Amniotic stem cell (primary cell): ENCODE data around the gene P2RX4.
"Not testable (repeated sequence)": the region's sequence is repeated elsewhere in the genome, so short reads cannot be mapped to it uniquely, and the experiment has no call there.

Experiments
- DNase-seq: peaks from one replicate; lab custom pipeline; 2025; lab: John Stamatoyannopoulos, UW

P2RX4 gene

GRCh38 chr12:121223292-121224285 is 13.7 kb downstream of the P2RX4 start:
- DNase-seq, result no peak

- no peak for DNase-seq
Observed at GRCh38 chr12:121224591-121224990, 14.7 kb downstream of the P2RX4 start.

- no peak for DNase-seq
Observed at GRCh38 chr12:121226399-121226798, 16.5 kb downstream of the P2RX4 start.

- not testable (repeated sequence) for DNase-seq
Observed at GRCh38 chr12:121226871-121227270, 16.9 kb downstream of the P2RX4 start.

- no peak for DNase-seq
Observed at GRCh38 chr12:121227294-121227693, 17.4 kb downstream of the P2RX4 start.

GRCh38 chr12:121228919-121229665 is 19.2 kb downstream of the P2RX4 start:
- DNase-seq, result no peak

- peak; percentile 57 for DNase-seq
Observed at GRCh38 chr12:121229826-121230537, 20.1 kb downstream of the P2RX4 start.

GRCh38 chr12:121230538-121230907 is 20.6 kb downstream of the P2RX4 start:
- DNase-seq, result no peak

GRCh38 chr12:121232163-121232562 is 22.2 kb downstream of the P2RX4 start:
- no peak for DNase-seq

- DNase-seq, result no peak
Observed at GRCh38 chr12:121232977-121233627, 23.2 kb downstream of the P2RX4 start.

- no peak for DNase-seq
Observed at GRCh38 chr12:121233628-121234020, 23.7 kb downstream of the P2RX4 start.

- DNase-seq, result no peak
Observed at GRCh38 chr12:121236776-121237175, 26.8 kb downstream of the P2RX4 start.

GRCh38 chr12:121237415-121237814 is 27.5 kb downstream of the P2RX4 start:
- no peak for DNase-seq

GRCh38 chr12:121238086-121238485 is 28.2 kb downstream of the P2RX4 start:
- DNase-seq, result no peak

- DNase-seq, result no peak
Observed at GRCh38 chr12:121238604-121239350, 28.8 kb downstream of the P2RX4 start.

- no peak for DNase-seq
Observed at GRCh38 chr12:121239351-121240061, 29.6 kb downstream of the P2RX4 start.

- DNase-seq, result no peak
Observed at GRCh38 chr12:121240062-121240420, 30.1 kb downstream of the P2RX4 start.

GRCh38 chr12:121240484-121241101 is 30.7 kb downstream of the P2RX4 start:
- DNase-seq, result no peak

- no peak for DNase-seq
Observed at GRCh38 chr12:121241156-121241970, 31.4 kb downstream of the P2RX4 start.
